HFFc6 (cell line): ENCODE data around the gene FBXW9. TPM values are rescaled to one million over a fixed set of nuclear protein-coding genes. Genes with fewer than 3 reads are reported as not detected.

ENCODE experiments used
- DNase-seq: peaks from one replicate; pipeline ENCODE4 v3.0.0-alpha.2; 2018
- H3K27ac Mint-ChIP-seq: 2 replicates; pipeline ENCODE4 v1.8.0; 2020; ENCODE audit warnings: mild to moderate bottlenecking, mixed read lengths
- H3K27me3 Mint-ChIP-seq: 2 replicates; pipeline ENCODE4 v1.8.0; 2021; ENCODE audit warnings: mild to moderate bottlenecking, moderate library complexity, mixed read lengths; ENCODE audit not compliant: insufficient read depth
- H3K36me3 Mint-ChIP-seq: 2 replicates; pipeline ENCODE4 v1.8.0; 2021; ENCODE audit warnings: low read depth, mixed read lengths
- H3K4me1 Mint-ChIP-seq: 2 replicates; pipeline ENCODE4 v1.8.0; 2020; ENCODE audit warnings: low read depth, mixed read lengths
- H3K4me3 Mint-ChIP-seq: 2 replicates; pipeline ENCODE4 v1.8.0; 2020; ENCODE audit warnings: mild to moderate bottlenecking, moderate library complexity, mixed read lengths
- H3K9me3 Mint-ChIP-seq: 2 replicates; pipeline ENCODE4 v1.8.0; 2020; ENCODE audit warnings: mild to moderate bottlenecking, mixed read lengths
- total RNA-seq, 6 experiments: library from RNA; stranded (reverse); fragmentation: NEBNext Ultra II Directional; extraction: Animal tissue kit (Norgen Biotek cat#: 25700); gene quantifications; 2 replicates in 1 of 6; 3 replicates in 5 of 6; pipeline ENCODE4 v1.2.3, GENCODE V29; 2021
- TF ChIP-seq, protein P1 (sequence below): fragments of 200-600 bp; sonication (generic); IDR thresholded peaks from 2 replicates; pipeline ENCODE4 v1.5.0; 2021; ENCODE audit warnings: antibody characterized with exemption, mild to moderate bottlenecking

FBXW9 gene
- total RNA-seq, 6 experiments from 2014 or later: 4.5 to 7.1 (median 5.4) TPM

DNA sequence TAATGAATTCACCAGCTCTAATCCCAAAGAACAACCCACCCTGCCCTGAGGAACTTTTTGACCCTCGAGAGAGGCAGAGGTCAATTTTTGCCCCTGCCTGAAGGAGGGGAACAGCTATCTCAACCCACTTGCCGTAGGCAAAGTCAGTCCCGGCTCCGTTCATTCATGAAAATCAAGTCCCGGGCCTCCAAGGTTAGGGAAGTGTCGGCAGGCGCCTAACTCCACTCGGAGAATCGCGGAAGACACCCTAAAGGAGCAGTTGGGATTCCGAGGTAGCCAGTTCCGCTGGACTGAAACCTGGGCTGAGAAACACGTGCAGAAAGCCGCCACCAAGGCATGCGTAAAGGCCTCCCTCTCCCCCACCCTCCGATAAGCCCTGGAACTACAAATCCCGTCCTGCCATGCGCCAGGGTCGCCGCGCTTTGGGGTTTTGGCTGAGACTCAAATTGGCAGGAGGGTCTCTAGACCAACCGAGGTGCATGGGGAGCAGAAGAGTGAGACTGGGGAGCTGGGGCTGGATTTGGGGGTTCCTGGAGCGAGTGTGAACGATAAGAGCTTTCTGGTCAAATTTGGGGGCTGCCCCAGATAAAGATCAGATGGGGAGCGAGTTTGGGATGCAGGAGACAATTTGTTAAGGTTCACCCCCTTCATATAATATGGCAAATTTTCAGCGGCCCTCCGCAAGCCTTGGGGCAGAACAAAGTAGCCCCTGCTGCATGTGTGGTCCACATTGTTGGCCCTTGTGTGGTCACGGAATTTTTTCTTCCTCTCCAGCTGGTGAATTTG is 27.4 kb upstream of the FBXW9 start, which contains the start of gene TNPO2:
Gene TNPO2, minus strand, starts transcription at position 292 of the 786 bp plus-strand sequence. CDS start 2,955 bp downstream, outside the sequence.
- H3K36me3 Mint-ChIP-seq: peaks cover 27% of the 10 kb centered on the region
- H3K9me3 Mint-ChIP-seq: no peaks in the 10 kb centered on the region
- peak within 1 kb of the TSS; percentile 99 for H3K27ac Mint-ChIP-seq
- DNase-seq: peak; percentile 48
- TF ChIP-seq, protein P1, sequence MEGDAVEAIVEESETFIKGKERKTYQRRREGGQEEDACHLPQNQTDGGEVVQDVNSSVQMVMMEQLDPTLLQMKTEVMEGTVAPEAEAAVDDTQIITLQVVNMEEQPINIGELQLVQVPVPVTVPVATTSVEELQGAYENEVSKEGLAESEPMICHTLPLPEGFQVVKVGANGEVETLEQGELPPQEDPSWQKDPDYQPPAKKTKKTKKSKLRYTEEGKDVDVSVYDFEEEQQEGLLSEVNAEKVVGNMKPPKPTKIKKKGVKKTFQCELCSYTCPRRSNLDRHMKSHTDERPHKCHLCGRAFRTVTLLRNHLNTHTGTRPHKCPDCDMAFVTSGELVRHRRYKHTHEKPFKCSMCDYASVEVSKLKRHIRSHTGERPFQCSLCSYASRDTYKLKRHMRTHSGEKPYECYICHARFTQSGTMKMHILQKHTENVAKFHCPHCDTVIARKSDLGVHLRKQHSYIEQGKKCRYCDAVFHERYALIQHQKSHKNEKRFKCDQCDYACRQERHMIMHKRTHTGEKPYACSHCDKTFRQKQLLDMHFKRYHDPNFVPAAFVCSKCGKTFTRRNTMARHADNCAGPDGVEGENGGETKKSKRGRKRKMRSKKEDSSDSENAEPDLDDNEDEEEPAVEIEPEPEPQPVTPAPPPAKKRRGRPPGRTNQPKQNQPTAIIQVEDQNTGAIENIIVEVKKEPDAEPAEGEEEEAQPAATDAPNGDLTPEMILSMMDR: no peak
- peaks cover 9% of the 10 kb centered on the region for H3K27me3 Mint-ChIP-seq
- H3K4me3 Mint-ChIP-seq: peak within 1 kb of the TSS; percentile 97
- H3K4me1 Mint-ChIP-seq: peaks cover 36% of the 10 kb centered on the region

DNA sequence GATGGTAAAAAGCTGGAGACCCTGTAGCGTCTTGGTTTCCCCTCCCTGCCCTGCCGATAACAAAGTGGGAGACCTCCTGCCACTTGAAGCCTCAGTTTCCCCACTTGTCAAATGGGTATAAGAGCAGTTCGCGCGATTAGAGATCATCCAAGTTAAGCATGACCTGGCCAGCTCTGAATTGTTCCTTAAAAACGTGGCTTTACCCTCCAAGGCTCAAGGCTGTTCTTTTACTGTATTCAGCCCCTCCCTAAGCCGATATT is 26.9 kb upstream of the FBXW9 start:
- Mint-ChIP-seq H3K27ac (peak overlapping the region; percentile 99), H3K4me3 (peak overlapping the region; percentile 97), H3K27me3 (peaks cover 9% of the 10 kb centered on the region), H3K9me3 (no peaks in the 10 kb centered on the region), H3K4me1 (peaks cover 41% of the 10 kb centered on the region), H3K36me3 (peaks cover 29% of the 10 kb centered on the region)
- TF ChIP-seq, protein P1: no peak
- no peak for DNase-seq

DNA sequence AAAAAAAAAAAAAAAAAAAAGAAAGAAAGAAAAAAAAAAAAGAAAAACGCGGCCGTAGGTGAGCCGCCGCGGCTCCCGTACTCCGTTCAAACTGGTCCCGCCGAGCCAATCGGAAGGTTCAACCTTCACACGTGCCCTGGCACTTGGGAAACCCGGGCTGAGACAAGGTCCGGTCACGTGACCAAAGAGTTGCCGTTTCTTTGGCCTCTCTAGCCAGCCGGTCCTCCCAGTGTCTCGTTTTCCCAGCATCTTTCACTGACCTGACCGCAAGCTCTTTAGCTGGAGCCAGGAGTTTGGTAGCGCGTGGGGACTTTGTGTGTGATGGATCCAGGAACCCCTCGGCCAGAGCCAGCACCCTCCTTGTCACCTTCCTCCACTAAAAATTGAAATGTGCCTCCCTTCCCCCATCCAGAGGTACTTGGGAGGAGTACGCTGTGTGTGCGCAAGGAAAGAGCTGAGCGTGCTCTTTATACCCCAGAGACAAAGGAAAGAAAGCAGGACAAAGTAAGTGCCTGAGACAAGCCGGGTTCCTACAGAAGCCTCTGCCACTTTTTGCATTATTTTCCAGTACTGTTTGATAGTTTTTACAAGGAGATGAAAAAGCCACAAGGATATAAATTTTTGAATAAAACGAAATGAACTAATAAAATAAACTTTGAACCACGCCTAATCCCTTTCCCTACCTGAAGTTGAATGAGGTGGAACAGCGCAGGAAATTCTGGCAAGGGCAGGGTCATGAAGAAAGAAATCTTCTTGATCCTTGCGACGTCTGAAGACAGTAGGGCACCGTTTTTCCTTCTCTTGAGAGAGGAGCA is 26.3 kb upstream of the FBXW9 start:
- peak overlapping the region; percentile 99 for H3K27ac Mint-ChIP-seq
- H3K4me1 Mint-ChIP-seq: peaks cover 43% of the 10 kb centered on the region

DNA sequence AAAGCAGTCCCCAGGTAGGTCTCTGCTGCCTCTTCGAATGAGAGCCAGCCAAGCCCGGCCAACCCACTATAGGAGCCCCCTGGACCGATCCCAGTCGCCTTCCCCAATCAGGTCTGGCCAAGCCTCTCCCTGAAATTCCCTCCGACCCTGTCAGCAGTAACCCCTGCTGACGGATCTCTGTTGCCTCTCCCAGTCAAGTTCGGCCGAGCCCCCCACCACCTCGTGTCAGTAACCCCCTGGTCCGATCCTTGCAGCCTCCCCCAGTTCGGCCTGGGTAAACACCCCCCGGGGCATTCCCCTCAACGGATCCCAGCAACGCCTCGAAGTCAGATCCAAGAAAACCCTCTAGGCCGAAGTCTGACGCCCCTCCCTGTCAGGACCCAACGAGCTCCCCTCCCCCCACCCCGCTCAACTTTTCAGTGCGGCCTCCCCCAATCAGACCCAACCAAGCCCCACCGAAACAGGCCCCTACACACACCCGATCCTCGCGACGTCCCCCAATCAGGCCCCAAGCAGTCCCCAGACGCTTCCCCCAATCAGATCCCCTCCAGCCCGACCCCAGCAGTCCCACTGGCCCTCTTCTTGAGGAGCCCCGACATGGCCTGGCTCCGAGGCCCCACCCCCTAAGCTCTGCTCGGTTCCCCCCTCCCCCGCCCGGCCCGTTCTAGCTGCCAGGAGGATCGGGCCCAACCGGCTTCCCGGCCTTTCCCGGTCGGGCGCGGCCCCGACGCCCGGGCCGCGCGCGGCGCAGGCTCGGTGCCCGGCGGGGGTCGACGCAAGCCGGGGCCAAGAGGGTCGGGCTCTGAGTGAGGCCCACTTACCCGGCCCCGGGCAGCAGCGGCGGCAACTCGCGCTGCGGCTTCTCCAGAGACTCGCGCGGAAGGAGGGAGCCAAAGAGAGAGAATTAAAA is 25.5 kb upstream of the FBXW9 start:
- DNase-seq: peak; percentile 42
- Mint-ChIP-seq H3K9me3 (no peaks in the 10 kb centered on the region), H3K4me3 (peak overlapping the region; percentile 97), H3K36me3 (peaks cover 25% of the 10 kb centered on the region), H3K27me3 (peaks cover 9% of the 10 kb centered on the region), H3K27ac (peak overlapping the region; percentile 99), H3K4me1 (peaks cover 43% of the 10 kb centered on the region)
- TF ChIP-seq, protein P1: no peak

More for the DNA sequence above, 26.3 kb upstream of the FBXW9 start:
- H3K4me3 Mint-ChIP-seq: peak overlapping the region; percentile 97
- peak; percentile 99 for DNase-seq
- H3K9me3 Mint-ChIP-seq: no peaks in the 10 kb centered on the region
- TF ChIP-seq, protein P1: no peak
- peaks cover 9% of the 10 kb centered on the region for H3K27me3 Mint-ChIP-seq
- peaks cover 26% of the 10 kb centered on the region for H3K36me3 Mint-ChIP-seq
